AG04450 (cell line): ENCODE measurements around the gene MS4A6A. TPM values are rescaled to one million over a fixed set of nuclear protein-coding genes. Genes with fewer than 3 reads are reported as not detected.
"Not testable (repeated sequence)": the region's sequence is repeated elsewhere in the genome, so short reads cannot be mapped to it uniquely, and the experiment has no call there.

Experiments
- CTCF ChIA-PET: fragments of 300-600, 350-600 bp; formaldehyde crosslinking; extraction: SDS; loops from one replicate; lab custom pipeline; 2022; ENCODE audit warnings: antibody characterized with exemption, inconsistent platforms; lab: Charles Lee
- POLR2A ChIA-PET: fragments of 350-600 bp; formaldehyde crosslinking; extraction: SDS; loops from one replicate; lab custom pipeline; 2021; ENCODE audit warnings: antibody characterized with exemption, inconsistent platforms; lab: Yijun Ruan, JAX
- DNase-seq: peaks from one replicate; pipeline ENCODE4 v3.0.0-alpha.2; 2011; ENCODE audit warnings: low read depth, low spot score
- H3K27ac ChIP-seq: one replicate; pipeline ENCODE4 v1.5.1; 2012; ENCODE audit warnings: low read depth, low read length, control low read depth
- H3K27me3 ChIP-seq: one replicate; pipeline ENCODE4 v1.6.0; 2012; ENCODE audit warnings: low read length; ENCODE audit not compliant: control insufficient read depth, insufficient read depth
- H3K4me3 ChIP-seq: 2 replicates; pipeline ENCODE4 v1.5.1; 2011; ENCODE audit warnings: mild to moderate bottlenecking, low read depth, low read length, control low read depth
- H3K9me3 ChIP-seq: 2 replicates; pipeline ENCODE4 v1.5.1; 2012; ENCODE audit warnings: low read length; ENCODE audit not compliant: control insufficient read depth, insufficient read depth
- CTCF ChIP-seq: IDR thresholded peaks from 2 replicates; pipeline ENCODE4 v1.5.1; 2011; ENCODE audit warnings: low read depth, low read length, control low read depth, inconsistent platforms
- polyA plus RNA-seq: library from polyadenylated mRNA; depleted of rRNA; stranded (reverse); fragments of >200 nt; gene quantifications from 2 replicates; pipeline ENCODE4 v1.2.3, GENCODE V29; 2011

MS4A6A gene
- polyA plus RNA-seq, 1 experiment = not detected

GRCh38 chr11:60208146-60208895 lies 25.4 kb upstream of the MS4A6A start:
- Histone ChIP-seq H3K27me3 (no peaks in the 10 kb centered on the region), H3K27ac (no peak overlapping the region), H3K9me3 (peaks cover 5% of the 10 kb centered on the region), H3K4me3 (no peak overlapping the region)
- POLR2A ChIA-PET = no interaction called here
- no peak for DNase-seq
- TF ChIP-seq CTCF = no peak
- CTCF ChIA-PET = no interaction called here

- Histone ChIP-seq H3K4me3 (no peak overlapping the region), H3K27me3 (no peaks in the 10 kb centered on the region), H3K27ac (no peak overlapping the region), H3K9me3 (peaks cover 2% of the 10 kb centered on the region)
- ChIA-PET CTCF (no interaction called here), POLR2A (no interaction called here)
- no peak for TF ChIP-seq CTCF
- no peak for DNase-seq
Measured at GRCh38 chr11:60206616-60207015, 23.7 kb upstream of the MS4A6A start.

GRCh38 chr11:60204922-60205321 lies 22.0 kb upstream of the MS4A6A start:
- TF ChIP-seq CTCF = no peak
- POLR2A ChIA-PET = no interaction called here
- CTCF ChIA-PET = no interaction called here

GRCh38 chr11:60201334-60201733 lies 18.5 kb upstream of the MS4A6A start:
- CTCF ChIA-PET = not testable (repeated sequence)

More at GRCh38 chr11:60204922-60205321, 22.0 kb upstream of the MS4A6A start:
- no peak overlapping the region for H3K4me3 ChIP-seq
- H3K9me3 ChIP-seq = peaks cover 5% of the 10 kb centered on the region
- H3K27me3 ChIP-seq = no peaks in the 10 kb centered on the region
- DNase-seq = no peak
- no peak overlapping the region for H3K27ac ChIP-seq

GRCh38 chr11:60197442-60197841 lies 14.6 kb upstream of the MS4A6A start:
- peaks cover 2% of the 10 kb centered on the region for H3K9me3 ChIP-seq
- ChIA-PET CTCF (no interaction called here), POLR2A (no interaction called here)
- no peak overlapping the region for H3K27ac ChIP-seq
- H3K4me3 ChIP-seq = no peak overlapping the region
- TF ChIP-seq CTCF = no peak
- no peak for DNase-seq
- H3K27me3 ChIP-seq = no peaks in the 10 kb centered on the region

More at GRCh38 chr11:60201334-60201733, 18.5 kb upstream of the MS4A6A start:
- POLR2A ChIA-PET, H3K9me3 ChIP-seq, DNase-seq, H3K27ac ChIP-seq, H3K27me3 ChIP-seq, H3K4me3 ChIP-seq: not testable (repeated sequence)
